Psoas muscle (tissue), 8 donors: ENCODE measurements around the gene RDH5. TPM values are rescaled to one million over a fixed set of nuclear protein-coding genes. Genes with fewer than 3 reads are reported as not detected.

Experiments used
- ATAC-seq, 4 donors: fragments of 200-7000 bp; cut with Tn5 transposase; one replicate each; pipeline ENCODE4 v1.9.1; 2020; ENCODE audit warnings: moderate library complexity in 3 of 4, mild to moderate bottlenecking in 2 of 4
- DNase-seq, 2 donors: peaks; one replicate each; pipeline ENCODE4 v3.0.0-alpha.2; 2020
- H3K27ac ChIP-seq: fragments of 200-600 bp; one replicate; pipeline ENCODE4 v1.8.0; 2022
- H3K27me3 ChIP-seq, 3 donors: fragments of 200-600 bp in 1 of 3; one replicate each; pipeline versions ENCODE4 v1.6.1 to v1.8.0; 2013 to 2022; ENCODE audit warnings: low read length in 2 of 3, mild to moderate bottlenecking in 2 of 3, moderate library complexity in 1 of 3; ENCODE audit not compliant: insufficient read depth in 3 of 3
- H3K36me3 ChIP-seq, 2 donors: fragments of 200-600 bp in 1 of 2; one replicate each; pipeline versions ENCODE4 v1.6.1 to v1.8.0; 2013 to 2022; ENCODE audit warnings: low read depth in 1 of 2, mild to moderate bottlenecking in 1 of 2, moderate library complexity in 1 of 2; ENCODE audit not compliant: insufficient read depth in 1 of 2
- H3K4me1 ChIP-seq: fragments of 200-600 bp; one replicate; pipeline ENCODE4 v1.8.0; 2022
- H3K4me3 ChIP-seq: fragments of 200-600 bp; one replicate; pipeline ENCODE4 v1.8.0; 2022; ENCODE audit warnings: mild to moderate bottlenecking
- H3K9me3 ChIP-seq: fragments of 200-600 bp; one replicate; pipeline ENCODE4 v1.8.0; 2022
- CTCF ChIP-seq: fragments of 200-600 bp; IDR thresholded peaks from one replicate; pipeline ENCODE4 v1.8.0; 2022; ENCODE audit warnings: antibody characterized with exemption
- WGBS, 3 donors: extraction: QIAGEN DNeasy Blood & Tissue Kit; methylation state at CpG; one replicate each; pipeline versions ENCODE4 v1.1.6 to v1.1.7; 2013; 5-methylcytosine and 5-hydroxymethylcytosine counted together
- intact Hi-C, 2 donors: fragments of 100-400 bp; cut with DNase I; formaldehyde crosslinking; loops; one replicate each; pipeline versions ENCODE4 v1.11.0 to v1.14.2; 2022
- polyA plus RNA-seq, 3 donors: library from polyadenylated mRNA; stranded (reverse); fragments of 200-250 nt; gene quantifications; one replicate each; pipeline ENCODE4 v1.2.3, GENCODE V29; 2013
- total RNA-seq, 4 donors: library from RNA; stranded (reverse); fragmentation: NEBNext Ultra II Directional in 2 of 4; extraction: Animal tissue kit (Norgen Biotek cat#: 25700) in 2 of 4; gene quantifications; one replicate each; pipeline versions ENCODE4 v1.2.1 to v1.2.4, GENCODE V29; 2021 to 2023
- donor health status: healthy with polysubstance abuse.
- donor health status: DM: no; HTN: no; CAD: no; lungs with moderate emphysema.
- donor health status: Bipolar disorder and iron deficiency.
- donor health status: healthy.
- donor health status: DM: yes; HTN: yes; CAD: no.
- donor health status: DM: no; HTN: no; CAD: no.
- donor health status: DM: no; HTN: no; CAD: no.
- donor health status: DM: yes; HTN: yes; CAD: no.

The RDH5 gene
- total and polyA plus RNA-seq, 7 donors = 7.0 to 25.4 (median 11.9) TPM

- DNase-seq (no peak), ATAC-seq (no peak)
- Histone ChIP-seq H3K4me3 (no peak overlapping the region), H3K4me1 (peaks cover 9% of the 10 kb centered on the region), H3K27me3 (no peaks in the 10 kb centered on the region), H3K9me3 (no peaks in the 10 kb centered on the region), H3K36me3 (peaks cover 0 to 74% of the 10 kb centered on the region in 2 donors), H3K27ac (no peak overlapping the region)
- intact Hi-C loops = no loop called here
- TF ChIP-seq CTCF = no peak
Observed at GRCh38 chr12:55687746-55688145, 32.4 kb upstream of the RDH5 start.

- no peak overlapping the region for H3K4me3 ChIP-seq
- H3K27me3 ChIP-seq = no peaks in the 10 kb centered on the region
- DNase-seq = no peak
- intact Hi-C loops = no loop called here
- H3K9me3 ChIP-seq = no peaks in the 10 kb centered on the region
- H3K4me1 ChIP-seq = no peaks in the 10 kb centered on the region
- peaks cover 0 to 86% of the 10 kb centered on the region in 2 donors for H3K36me3 ChIP-seq
- ATAC-seq = no peak
- H3K27ac ChIP-seq = no peak overlapping the region
- no peak for TF ChIP-seq CTCF
- 89 to 91% (median 90%) methylated on average over 16 of the region's 16 CpGs for WGBS, 3 donors
Observed at GRCh38 chr12:55688716-55689655, 31.2 kb upstream of the RDH5 start.

GRCh38 chr12:55692631-55693322, 27.4 kb upstream of the RDH5 start:
- TF ChIP-seq CTCF = no peak
- Histone ChIP-seq H3K4me1 (no peaks in the 10 kb centered on the region), H3K4me3 (no peak overlapping the region), H3K36me3 (peaks cover 0 to 89% of the 10 kb centered on the region in 2 donors), H3K27me3 (no peaks in the 10 kb centered on the region), H3K9me3 (no peaks in the 10 kb centered on the region), H3K27ac (no peak overlapping the region)
- peak in 2 of 4 donors; percentile 2 to 26 for ATAC-seq
- WGBS, 3 donors = 93 to 96% (median 93%) methylated on average over 12 of the region's 12 CpGs
- intact Hi-C loops = no loop called here
- no peak for DNase-seq

- TF ChIP-seq CTCF = no peak
- peaks cover 0 to 89% of the 10 kb centered on the region in 2 donors for H3K36me3 ChIP-seq
Observed at GRCh38 chr12:55693323-55694187, 26.6 kb upstream of the RDH5 start.

More at GRCh38 chr12:55693323-55694187, 26.6 kb upstream of the RDH5 start:
- peak in 1 of 4 donors; percentile 8 for ATAC-seq
- no peaks in the 10 kb centered on the region for H3K4me1 ChIP-seq
- 89 to 93% (median 92%) methylated on average over 7 of the region's 7 CpGs for WGBS, 3 donors
- H3K27me3 ChIP-seq = no peaks in the 10 kb centered on the region
- no peak overlapping the region for H3K4me3 ChIP-seq
- DNase-seq = no peak
- H3K27ac ChIP-seq = no peak overlapping the region
- intact Hi-C loops = no loop called here
- no peaks in the 10 kb centered on the region for H3K9me3 ChIP-seq
